Lower leg skin (tissue), 3 donors: ENCODE results near the gene POU6F2.

Experiments used
- POLR2A ChIP-seq, 2 donors: fragments of 450-650 bp; IDR thresholded peaks; one replicate each; pipeline ENCODE4 v1.6.1; 2016 to 2017; ENCODE audit warnings: antibody characterized with exemption in 2 of 2, mild to moderate bottlenecking in 1 of 2, moderate library complexity in 1 of 2
- TF ChIP-seq, protein P1 (sequence below), 3 donors: fragments of 450-650 bp; IDR thresholded peaks; one replicate each; pipeline ENCODE4 v1.5.1; 2016; ENCODE audit warnings: antibody characterized with exemption in 3 of 3, mild to moderate bottlenecking in 3 of 3, moderate library complexity in 2 of 3

DNA sequence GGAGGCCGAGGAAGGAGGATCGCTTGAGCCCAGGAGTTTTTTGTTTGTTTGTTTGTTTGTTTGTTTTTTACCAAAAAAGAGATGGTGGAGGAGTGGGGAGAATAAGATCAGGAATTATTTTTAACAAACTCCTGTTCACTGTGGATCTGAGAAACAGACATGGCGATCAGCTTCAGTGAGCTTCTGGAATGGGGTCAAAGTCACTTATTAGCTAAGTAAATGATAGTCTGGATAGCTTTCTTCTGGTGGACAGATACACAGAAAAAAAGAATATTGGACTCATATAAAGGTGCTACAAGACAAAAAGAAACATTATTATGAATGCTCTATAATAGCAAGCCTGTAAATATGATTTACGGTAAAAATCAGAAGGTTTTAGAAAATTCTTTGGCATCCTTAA lies 85.1 kb downstream of the POU6F2 start:
- TF ChIP-seq POLR2A (IDR thresholded peaks at IDR 0.05) = no peak
- TF ChIP-seq, protein P1, sequence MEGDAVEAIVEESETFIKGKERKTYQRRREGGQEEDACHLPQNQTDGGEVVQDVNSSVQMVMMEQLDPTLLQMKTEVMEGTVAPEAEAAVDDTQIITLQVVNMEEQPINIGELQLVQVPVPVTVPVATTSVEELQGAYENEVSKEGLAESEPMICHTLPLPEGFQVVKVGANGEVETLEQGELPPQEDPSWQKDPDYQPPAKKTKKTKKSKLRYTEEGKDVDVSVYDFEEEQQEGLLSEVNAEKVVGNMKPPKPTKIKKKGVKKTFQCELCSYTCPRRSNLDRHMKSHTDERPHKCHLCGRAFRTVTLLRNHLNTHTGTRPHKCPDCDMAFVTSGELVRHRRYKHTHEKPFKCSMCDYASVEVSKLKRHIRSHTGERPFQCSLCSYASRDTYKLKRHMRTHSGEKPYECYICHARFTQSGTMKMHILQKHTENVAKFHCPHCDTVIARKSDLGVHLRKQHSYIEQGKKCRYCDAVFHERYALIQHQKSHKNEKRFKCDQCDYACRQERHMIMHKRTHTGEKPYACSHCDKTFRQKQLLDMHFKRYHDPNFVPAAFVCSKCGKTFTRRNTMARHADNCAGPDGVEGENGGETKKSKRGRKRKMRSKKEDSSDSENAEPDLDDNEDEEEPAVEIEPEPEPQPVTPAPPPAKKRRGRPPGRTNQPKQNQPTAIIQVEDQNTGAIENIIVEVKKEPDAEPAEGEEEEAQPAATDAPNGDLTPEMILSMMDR (IDR thresholded peaks at IDR 0.05) = no peak
